SK-N-MC (cell line): ENCODE data around the gene ELMO3.

Experiments
- EZH2 ChIP-seq: fragments of 200-600 bp; sonication (generic); IDR thresholded peaks from one replicate; pipeline ENCODE4 v1.6.1; 2017; ENCODE audit warnings: antibody characterized with exemption
- FOXP2 ChIP-seq: optimal IDR thresholded peaks from 2 replicates; pipeline ENCODE3; 2011; ENCODE audit warnings: mild to moderate bottlenecking, moderate library complexity; ENCODE audit not compliant: insufficient read depth; ENCODE audit errors: extremely low read length, control extremely low read depth
- POLR2AphosphoS5 ChIP-seq: IDR thresholded peaks from 2 replicates; pipeline ENCODE4 v1.6.1; 2012; ENCODE audit warnings: mild to moderate bottlenecking, low read depth, low read length, borderline replicate concordance

GRCh38 chr16:67198238-67198734 lies 645 bp upstream of the ELMO3 start:
- TF ChIP-seq POLR2AphosphoS5, result no peak
- TF ChIP-seq FOXP2, result no peak
- TF ChIP-seq EZH2, result no peak
